Pancreas (tissue), 10 donors: ENCODE measurements around the gene NDUFS1. TPM values are rescaled to one million over a fixed set of nuclear protein-coding genes. Genes with fewer than 3 reads are reported as not detected.

Source experiments
- ATAC-seq, 4 donors: fragments of 200-7000 bp; cut with Tn5 transposase; one replicate each; pipeline versions ENCODE4 v1.8.0 to v1.9.1; 2020; ENCODE audit warnings: mild to moderate bottlenecking in 4 of 4, moderate library complexity in 4 of 4
- DNase-seq, 6 donors: peaks; one replicate each; pipeline ENCODE4 v3.0.0-alpha.2; 2020
- FAIRE-seq: peaks from 2 replicates; lab custom pipeline; 2012; peaks lifted over from hg19 to GRCh38; lab: Jason Lieb, UNC
- H3K27ac ChIP-seq, 4 donors: fragments of 200-600 bp; sonication (generic); 1 replicate in 3 of 4; 2 replicates in 1 of 4; pipeline versions ENCODE4 v1.5.0 to v1.8.0; 2020
- H3K27me3 ChIP-seq, 4 donors: fragments of 200-600 bp; one replicate each; pipeline ENCODE4 v1.8.0; 2021
- H3K36me3 ChIP-seq, 3 donors: fragments of 200-600 bp; sonication (generic) in 1 of 3; one replicate each; pipeline versions ENCODE4 v1.5.0 to v1.8.0; 2020 to 2021
- H3K4me1 ChIP-seq, 3 donors: fragments of 200-600 bp; one replicate each; pipeline ENCODE4 v1.8.0; 2021
- H3K4me3 ChIP-seq, 4 donors: fragments of 200-600 bp; sonication (generic) in 2 of 4; one replicate each; pipeline versions ENCODE4 v1.5.0 to v1.8.0; 2020 to 2021
- H3K9me3 ChIP-seq, 4 donors: fragments of 200-600 bp; one replicate each; pipeline ENCODE4 v1.8.0; 2021
- WGBS, 2 donors: extraction: QIAGEN DNeasy Blood & Tissue Kit; methylation state at CpG; one replicate each; pipeline ENCODE4 v1.1.7; 2013; 5-methylcytosine and 5-hydroxymethylcytosine counted together
- intact Hi-C, 3 donors: fragments of 100-400 bp; cut with DNase I; formaldehyde crosslinking; loops; one replicate each; pipeline versions ENCODE4 v1.11.1 to v1.14.2; 2022
- polyA plus RNA-seq, 2 donors: library from polyadenylated mRNA; stranded (reverse); fragments of 200-250 nt; gene quantifications; one replicate each; pipeline ENCODE4 v1.2.3, GENCODE V29; 2013
- total RNA-seq, 6 donors: library from RNA; stranded (reverse); fragmentation: NEBNext Ultra II Directional in 4 of 6; extraction: Animal tissue kit (Norgen Biotek cat#: 25700) in 4 of 6; gene quantifications; one replicate each; pipeline versions ENCODE4 v1.2.1 to v1.2.4, GENCODE V29; 2021 to 2023
- TF ChIP-seq, protein P1 (sequence below), 4 donors: fragments of 200-600 bp; sonication (generic) in 3 of 4; IDR thresholded peaks; one replicate each; pipeline versions ENCODE4 v1.5.0 to v1.8.0; 2021; ENCODE audit warnings: antibody characterized with exemption in 4 of 4
- donor health status: healthy with polysubstance abuse.
- donor health status: DM: no; HTN: no; CAD: no; lungs with moderate emphysema.
- donor health status: DM: no; HTN: no; CAD: no.
- donor health status: control.
- donor health status: control.
- donor health status: Bipolar disorder and iron deficiency.
- donor health status: DM: yes; HTN: yes; CAD: no.
- donor health status: DM: no; HTN: no; CAD: no.
- donor health status: DM: no; HTN: no; CAD: no.
- donor health status: DM: yes; HTN: yes; CAD: no.

Gene NDUFS1
- total and polyA plus RNA-seq, 8 donors, result 7.3 to 42.1 (median 30.1) TPM

DNA sequence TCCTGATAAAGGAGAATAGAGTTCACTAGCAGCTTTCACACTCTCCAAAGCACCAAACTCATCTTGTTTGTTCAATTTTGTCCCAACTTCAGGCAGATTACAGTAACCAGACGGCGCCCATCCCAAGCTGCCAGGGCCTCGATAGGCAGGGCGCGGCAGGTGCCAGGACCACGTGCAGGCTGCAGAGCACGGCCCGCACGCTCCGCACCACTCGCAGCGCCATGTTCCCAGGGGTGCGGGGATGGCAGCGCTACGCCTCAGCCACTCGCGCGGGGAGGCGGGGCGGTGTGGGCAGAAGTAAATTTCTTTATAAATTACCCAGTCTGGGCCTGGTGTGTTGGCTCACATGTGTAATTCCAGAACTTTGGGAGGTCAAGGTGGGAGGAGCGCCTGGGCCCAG is 43.0 kb downstream of the NDUFS1 start:
- 93 to 97% methylated on average over 21 of the region's 21 CpGs for WGBS, 2 donors
- peaks cover 0 to 7% (median 0%) of the 10 kb centered on the region in 3 donors for H3K36me3 ChIP-seq

DNA sequence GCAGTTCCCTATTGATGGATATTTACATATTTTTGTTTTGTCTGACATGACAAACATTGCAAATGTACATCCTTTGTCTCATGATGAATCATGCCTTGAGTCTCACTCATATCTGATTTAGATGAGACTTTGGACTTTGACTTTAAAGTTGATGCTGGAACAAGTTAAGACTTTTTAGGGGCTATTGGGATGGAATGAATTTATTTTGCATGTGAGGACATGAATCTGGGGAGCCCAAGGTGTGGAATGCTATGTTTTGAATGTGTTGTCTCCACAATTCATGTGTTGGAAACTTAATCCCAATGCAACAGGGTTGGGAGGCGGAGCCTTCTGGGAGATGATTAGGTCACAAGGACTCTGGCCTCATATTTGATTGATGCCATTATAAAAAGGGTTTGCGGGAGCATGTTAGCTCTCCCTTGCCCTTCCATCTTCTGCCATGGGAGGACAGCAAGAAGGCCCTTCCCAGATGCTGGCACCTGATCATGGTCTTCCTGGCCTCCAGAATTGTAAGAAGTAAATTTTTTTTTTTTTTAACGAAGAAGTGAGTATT is 44.1 kb downstream of the NDUFS1 start:
- DNase-seq (no peak), FAIRE-seq (no peak), ATAC-seq (no peak)
- H3K27ac ChIP-seq, result no peak overlapping the region
- no peaks in the 10 kb centered on the region for H3K36me3 ChIP-seq
- H3K9me3 ChIP-seq, result no peaks in the 10 kb centered on the region
- intact Hi-C loops, result no loop called here
- 95 to 96% methylated on average over 3 of the region's 3 CpGs for WGBS, 2 donors
- no peaks in the 10 kb centered on the region for H3K4me1 ChIP-seq
- TF ChIP-seq, protein P1, sequence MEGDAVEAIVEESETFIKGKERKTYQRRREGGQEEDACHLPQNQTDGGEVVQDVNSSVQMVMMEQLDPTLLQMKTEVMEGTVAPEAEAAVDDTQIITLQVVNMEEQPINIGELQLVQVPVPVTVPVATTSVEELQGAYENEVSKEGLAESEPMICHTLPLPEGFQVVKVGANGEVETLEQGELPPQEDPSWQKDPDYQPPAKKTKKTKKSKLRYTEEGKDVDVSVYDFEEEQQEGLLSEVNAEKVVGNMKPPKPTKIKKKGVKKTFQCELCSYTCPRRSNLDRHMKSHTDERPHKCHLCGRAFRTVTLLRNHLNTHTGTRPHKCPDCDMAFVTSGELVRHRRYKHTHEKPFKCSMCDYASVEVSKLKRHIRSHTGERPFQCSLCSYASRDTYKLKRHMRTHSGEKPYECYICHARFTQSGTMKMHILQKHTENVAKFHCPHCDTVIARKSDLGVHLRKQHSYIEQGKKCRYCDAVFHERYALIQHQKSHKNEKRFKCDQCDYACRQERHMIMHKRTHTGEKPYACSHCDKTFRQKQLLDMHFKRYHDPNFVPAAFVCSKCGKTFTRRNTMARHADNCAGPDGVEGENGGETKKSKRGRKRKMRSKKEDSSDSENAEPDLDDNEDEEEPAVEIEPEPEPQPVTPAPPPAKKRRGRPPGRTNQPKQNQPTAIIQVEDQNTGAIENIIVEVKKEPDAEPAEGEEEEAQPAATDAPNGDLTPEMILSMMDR (IDR thresholded peaks at IDR 0.05), result no peak
- H3K27me3 ChIP-seq, result no peaks in the 10 kb centered on the region
- H3K4me3 ChIP-seq, result no peak overlapping the region

More for the DNA sequence above, 43.0 kb downstream of the NDUFS1 start:
- H3K27me3 ChIP-seq, result no peaks in the 10 kb centered on the region
- TF ChIP-seq, protein P1 (IDR thresholded peaks at IDR 0.05), result no peak
- intact Hi-C loops, result no loop called here
- no peak overlapping the region for H3K4me3 ChIP-seq
- no peaks in the 10 kb centered on the region for H3K4me1 ChIP-seq
- H3K9me3 ChIP-seq, result no peaks in the 10 kb centered on the region
- ATAC-seq (no peak), DNase-seq (no peak), FAIRE-seq (no peak)
- H3K27ac ChIP-seq, result no peak overlapping the region

DNA sequence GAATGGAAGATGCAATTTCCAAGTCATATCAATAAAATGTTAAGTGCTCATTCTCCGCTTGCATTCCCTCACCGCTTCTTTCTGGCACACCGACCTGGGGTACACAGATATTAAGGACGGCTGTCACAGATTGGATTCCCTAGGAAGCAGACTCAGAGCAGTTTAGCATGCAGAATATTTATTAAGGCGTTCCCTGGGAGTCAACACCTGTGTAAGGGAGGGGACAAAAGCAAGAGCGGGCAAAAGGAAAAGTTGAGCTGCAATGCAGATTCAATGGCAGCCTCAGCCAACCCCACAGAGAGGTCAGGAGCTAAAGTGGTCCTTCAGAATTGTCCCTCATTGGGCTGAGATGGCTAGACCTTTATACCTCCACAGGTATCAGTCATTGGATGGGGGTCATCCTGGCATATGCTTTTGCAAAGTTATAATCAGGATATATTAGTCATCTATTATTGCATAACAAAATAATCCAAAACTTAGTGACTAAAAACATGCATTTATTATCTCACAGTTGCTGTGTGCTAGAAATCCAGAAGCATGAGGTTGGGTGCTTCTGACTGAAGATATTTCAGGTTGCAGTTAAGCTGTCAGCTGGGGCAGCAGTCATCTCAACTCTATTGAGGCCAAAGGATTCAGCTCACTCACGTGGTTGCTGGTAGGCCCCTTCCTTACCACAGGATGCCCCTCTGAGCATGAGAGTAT is 46.2 kb downstream of the NDUFS1 start:
- H3K4me1 ChIP-seq, result no peaks in the 10 kb centered on the region
- no peaks in the 10 kb centered on the region for H3K36me3 ChIP-seq
- DNase-seq (no peak), FAIRE-seq (no peak), ATAC-seq (no peak)
- no peak overlapping the region for H3K27ac ChIP-seq
- H3K4me3 ChIP-seq, result no peak overlapping the region
- no peaks in the 10 kb centered on the region for H3K9me3 ChIP-seq
- intact Hi-C loops, result no loop called here
- no peaks in the 10 kb centered on the region for H3K27me3 ChIP-seq
- TF ChIP-seq, protein P1 (IDR thresholded peaks at IDR 0.05), result no peak
- WGBS, 2 donors, result 90 to 96% methylated on average over 7 of the region's 7 CpGs

DNA sequence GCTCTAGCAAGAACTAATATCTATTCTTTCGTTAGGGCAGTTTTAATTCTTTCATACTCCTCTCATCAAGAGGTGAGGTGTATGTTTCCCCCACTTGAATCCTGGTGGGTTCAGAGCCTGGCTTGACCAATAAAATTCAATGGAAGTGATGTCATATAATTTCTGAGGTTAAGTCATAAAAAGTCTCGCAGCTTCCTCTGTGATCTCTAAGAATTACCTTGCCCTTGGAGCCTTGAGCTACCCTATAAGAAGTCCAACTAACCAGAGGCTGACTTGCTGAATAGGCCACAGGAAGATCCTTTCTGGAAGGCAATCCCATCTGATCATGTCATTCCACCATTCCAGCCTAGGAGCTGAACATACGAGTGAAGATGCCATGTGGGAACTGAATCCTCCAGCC is 47.1 kb downstream of the NDUFS1 start:
- Histone ChIP-seq H3K4me1 (no peaks in the 10 kb centered on the region), H3K9me3 (no peaks in the 10 kb centered on the region), H3K4me3 (no peak overlapping the region), H3K36me3 (no peaks in the 10 kb centered on the region), H3K27ac (no peak overlapping the region), H3K27me3 (no peaks in the 10 kb centered on the region)
- no peak for ATAC-seq
- no peak for DNase-seq
- no peak for FAIRE-seq
- TF ChIP-seq, protein P1 (IDR thresholded peaks at IDR 0.05), result no peak
- intact Hi-C loops, result no loop called here
- WGBS, 2 donors, result 93 to 97% methylated on average over 3 of the region's 3 CpGs

DNA sequence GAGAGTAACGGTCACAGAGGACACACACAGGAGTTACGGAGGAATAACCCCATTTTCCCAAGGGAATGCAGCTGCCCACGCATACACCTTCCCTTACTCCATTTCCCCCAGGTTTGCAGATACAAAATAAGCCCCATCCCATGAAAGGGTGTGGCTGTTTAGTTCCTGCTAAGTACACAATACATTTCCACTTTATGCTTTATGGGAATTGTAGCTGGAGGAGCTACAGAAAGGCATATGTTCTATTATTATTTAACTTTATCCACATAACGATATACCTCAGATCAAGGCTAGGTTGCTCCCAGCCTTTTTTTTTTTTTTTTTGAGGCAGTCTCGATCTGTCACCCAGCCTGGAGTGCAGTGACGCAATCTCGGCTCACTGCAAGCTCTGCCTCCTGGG is 50.5 kb downstream of the NDUFS1 start:
- Histone ChIP-seq H3K9me3 (no peaks in the 10 kb centered on the region), H3K27me3 (no peaks in the 10 kb centered on the region), H3K4me3 (no peak overlapping the region), H3K27ac (no peak overlapping the region), H3K4me1 (no peaks in the 10 kb centered on the region), H3K36me3 (no peaks in the 10 kb centered on the region)
- no peak for DNase-seq
- no peak for ATAC-seq
- 71 to 72% methylated on average over 7 of the region's 7 CpGs for WGBS, 2 donors
- intact Hi-C loops, result no loop called here
- TF ChIP-seq, protein P1 (IDR thresholded peaks at IDR 0.05), result no peak
- FAIRE-seq, result no peak
